ENCODE data around the gene ZNF709. TPM values are rescaled to one million over a fixed set of nuclear protein-coding genes. Genes with fewer than 3 reads are reported as not detected.
"Not testable (repeated sequence)": the region's sequence is repeated elsewhere in the genome, so short reads cannot be mapped to it uniquely, and the experiment has no call there.

The ZNF709 gene
- total RNA-seq, 1 experiment from 2014 or later = 3.2 TPM

- DNase-seq (ENCODE audit: low read depth) = no peak
Measured at GRCh38 chr19:12453495-12453894, 31.1 kb downstream of the ZNF709 start.

GRCh38 chr19:12450844-12451243 lies 33.8 kb downstream of the ZNF709 start:
- no peak for DNase-seq (ENCODE audit: low read depth)

- no peak for DNase-seq (ENCODE audit: low read depth)
Measured at GRCh38 chr19:12448808-12449207, 35.8 kb downstream of the ZNF709 start.

DNA sequence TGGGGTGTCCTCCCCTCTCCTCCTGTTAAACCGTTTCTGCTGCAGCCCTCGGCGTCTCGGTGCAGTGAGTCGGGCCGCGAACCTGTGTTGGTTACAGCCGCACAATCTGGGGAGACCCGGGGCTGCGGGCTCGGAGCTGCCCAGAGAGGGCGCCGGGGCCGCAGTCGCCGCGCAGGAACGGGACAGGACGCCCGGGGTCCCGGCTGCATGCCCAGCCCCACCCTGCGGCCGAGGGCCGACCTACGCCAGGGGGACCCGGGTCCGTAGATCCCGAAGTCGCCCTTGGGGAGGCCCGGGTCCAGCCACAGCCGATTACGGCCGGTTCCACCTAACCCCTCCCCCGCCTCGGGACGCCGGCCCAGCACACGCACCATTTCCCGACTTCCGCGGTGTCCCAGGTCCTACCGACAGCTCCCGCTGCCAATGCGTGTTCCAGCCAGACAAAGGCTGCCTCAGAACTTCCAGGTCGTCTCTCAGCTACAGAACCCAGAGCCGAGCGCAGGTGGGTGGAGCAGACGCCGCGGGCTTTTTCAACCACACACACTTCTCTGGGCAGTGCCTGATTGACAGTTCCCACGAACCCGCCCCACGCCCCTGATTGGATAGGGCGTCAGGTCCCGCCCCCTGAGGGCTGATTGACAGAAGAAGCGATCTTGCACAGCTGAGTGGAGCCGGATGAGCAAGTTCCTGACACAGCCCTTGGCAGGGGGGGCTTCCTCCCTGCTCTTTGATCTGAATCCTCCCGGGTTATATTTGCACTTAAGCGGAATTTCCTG lies 43.9 kb downstream of the ZNF709 start, which contains the start of gene ZNF443:
ZNF443 (minus strand) TSS at position 481 of the 776 bp plus-strand sequence; CDS start at position 374, 107 bp downstream.
- peak; percentile 98 for DNase-seq (ENCODE audit: low read depth)

DNA sequence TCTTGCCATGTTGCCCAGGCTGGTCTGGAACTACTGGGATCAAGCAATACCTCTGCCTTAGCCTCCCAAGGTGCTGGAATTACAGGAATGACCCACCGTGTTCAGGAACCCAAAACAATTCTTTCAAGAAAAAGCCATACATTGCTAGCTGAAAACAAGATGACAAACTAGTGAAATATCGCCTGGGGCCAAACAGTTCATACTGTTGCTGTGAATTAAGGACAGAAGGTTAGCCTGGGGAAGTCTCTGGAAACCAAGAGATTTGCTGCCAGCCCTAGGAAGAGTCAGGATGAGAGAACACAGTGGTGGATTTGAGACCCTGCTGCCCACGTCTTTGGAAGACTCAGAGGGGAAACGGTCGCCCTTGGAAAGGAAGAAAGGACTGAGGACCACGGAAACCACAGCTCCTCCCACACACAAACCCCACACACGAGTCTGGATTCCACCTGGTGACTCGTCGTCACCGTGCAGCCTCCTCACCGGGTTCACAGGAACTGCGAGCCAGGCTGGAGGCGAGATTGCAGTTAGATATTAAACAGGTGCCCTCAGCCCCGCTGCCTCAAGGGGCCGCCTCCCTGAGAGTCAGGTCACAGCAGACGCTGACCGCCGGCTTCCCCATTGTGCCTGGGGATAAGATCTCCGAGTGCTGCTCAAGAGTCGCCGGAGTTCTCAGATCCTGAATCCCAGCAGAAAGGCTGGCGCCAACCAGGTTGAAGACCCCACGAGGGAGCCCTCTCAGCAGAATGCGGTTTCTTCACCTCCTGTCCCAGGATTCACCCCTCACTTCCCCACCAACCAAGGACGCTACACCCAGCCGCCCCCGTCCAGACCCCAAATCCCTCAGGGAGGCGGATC lies 44.7 kb downstream of the ZNF709 start:
- DNase-seq (ENCODE audit: low read depth) = peak; percentile 71

GRCh38 chr19:12430726-12431299 lies 53.8 kb downstream of the ZNF709 start:
- DNase-seq (ENCODE audit: low read depth) = not testable (repeated sequence)

DNA sequence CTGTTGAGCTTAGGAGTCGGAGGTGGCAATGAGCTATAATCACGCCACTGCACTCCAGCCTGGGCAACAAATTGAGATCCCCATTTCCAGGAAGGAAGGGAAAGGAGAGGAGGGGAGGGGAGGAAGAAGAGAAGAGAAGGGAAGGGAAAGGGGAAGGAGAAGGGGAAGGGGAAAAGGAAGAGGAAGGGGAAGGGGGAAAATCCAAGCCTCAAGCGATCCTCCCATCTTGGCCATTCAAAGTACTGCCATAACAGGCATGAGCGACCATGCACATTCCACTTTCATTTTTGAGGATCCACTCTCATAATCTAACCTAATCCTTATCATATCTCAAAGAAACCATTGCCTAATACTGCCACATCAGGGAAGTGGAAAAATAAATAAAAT lies 58.7 kb downstream of the ZNF709 start:
- no peak for DNase-seq (ENCODE audit: low read depth)

GRCh38 chr19:12425236-12425887 lies 59.3 kb downstream of the ZNF709 start:
- no peak for DNase-seq (ENCODE audit: low read depth)

- DNase-seq (ENCODE audit: low read depth) = not testable (repeated sequence)
Measured at GRCh38 chr19:12417273-12417672, 67.3 kb downstream of the ZNF709 start.

GRCh38 chr19:12411893-12412292 lies 72.7 kb downstream of the ZNF709 start:
- no peak for DNase-seq (ENCODE audit: low read depth)

Other genes with a start within 250 kb of the ZNF709 start
- gene ZNF44, start 189.9 kb downstream of the ZNF709 start, total RNA-seq (2014; rRNA removed; shearing (Covaris generic)) = 4.2 and 11.5 TPM in 2 replicates
- 0.42 and 5.0 TPM in 2 replicates for gene ZNF563, start 151.2 kb downstream of the ZNF709 start, total RNA-seq (2014; rRNA removed; shearing (Covaris generic))
- gene ZNF442, start 119.1 kb downstream of the ZNF709 start, total RNA-seq (2014; rRNA removed; shearing (Covaris generic)) = 2.8 and 3.8 TPM in 2 replicates
- 2.3 and 6.1 TPM in 2 replicates for gene ZNF799, start 83.5 kb downstream of the ZNF709 start, total RNA-seq (2014; rRNA removed; shearing (Covaris generic))
- gene ZNF443, start 43.8 kb downstream of the ZNF709 start, total RNA-seq (2014; rRNA removed; shearing (Covaris generic)) = 2.2 and 5.7 TPM in 2 replicates
- gene ZNF564, start 66.7 kb upstream of the ZNF709 start, total RNA-seq (2014; rRNA removed; shearing (Covaris generic)) = 4.5 and 8.7 TPM in 2 replicates
- gene ZNF490, start 126.0 kb upstream of the ZNF709 start, total RNA-seq (2014; rRNA removed; shearing (Covaris generic)) = 6.3 and 7.9 TPM in 2 replicates
- 12.8 and 27.7 TPM in 2 replicates for gene ZNF791, start 126.1 kb upstream of the ZNF709 start, total RNA-seq (2014; rRNA removed; shearing (Covaris generic))
- 57.8 and 68.4 TPM in 2 replicates for gene MAN2B1, start 181.9 kb upstream of the ZNF709 start, total RNA-seq (2014; rRNA removed; shearing (Covaris generic))
- gene WDR83, start 182.0 kb upstream of the ZNF709 start, total RNA-seq (2014; rRNA removed; shearing (Covaris generic)) = 9.6 and 10.5 TPM in 2 replicates
- gene DHPS, start 197.1 kb upstream of the ZNF709 start, total RNA-seq (2014; rRNA removed; shearing (Covaris generic)) = 82.7 and 108 TPM in 2 replicates
- gene GNG14, start 203.2 kb upstream of the ZNF709 start, total RNA-seq (2014; rRNA removed; shearing (Covaris generic)) = not detected in 2 replicates
- gene FBXW9, start 211.8 kb upstream of the ZNF709 start, total RNA-seq (2014; rRNA removed; shearing (Covaris generic)) = 12.0 and 14.5 TPM in 2 replicates
- 32.3 and 40.2 TPM in 2 replicates for gene TNPO2, start 239.1 kb upstream of the ZNF709 start, total RNA-seq (2014; rRNA removed; shearing (Covaris generic))
- 272 and 329 TPM in 2 replicates for gene TRIR, start 249.9 kb upstream of the ZNF709 start, total RNA-seq (2014; rRNA removed; shearing (Covaris generic))

All from M059J (cell line).